Natural killer cell (primary cell): ENCODE results near the gene NPAS3. TPM values are rescaled to one million over a fixed set of nuclear protein-coding genes. Genes with fewer than 3 reads are reported as not detected.

ENCODE experiments used
- ATAC-seq, 3 donors: fragments of 150-1000 bp in 2 of 3; fragments of 200-7000 bp in 1 of 3; cut with Tn5 transposase; 1 replicate in 1 of 3; 2 replicates in 2 of 3; pipeline ENCODE4 v1.10.0; 2021; ENCODE audit warnings: mild to moderate bottlenecking in 2 of 3, moderate library complexity in 2 of 3
- DNase-seq, 2 donors: peaks; one replicate each; pipeline versions ENCODE4 v3.0.0 to v3.0.0-alpha.2; 2013 to 2021; ENCODE audit warnings: mixed read lengths in 1 of 2
- H3K27ac ChIP-seq: one replicate; pipeline ENCODE4 v1.5.1; 2013; ENCODE audit warnings: mild to moderate bottlenecking, low read length
- H3K27me3 ChIP-seq: one replicate; pipeline ENCODE4 v1.6.1; 2013; ENCODE audit warnings: low read length; ENCODE audit not compliant: control insufficient read depth, insufficient read depth
- H3K36me3 ChIP-seq: one replicate; pipeline ENCODE4 v1.6.1; 2013; ENCODE audit warnings: low read length; ENCODE audit not compliant: control insufficient read depth, insufficient read depth
- H3K4me1 ChIP-seq: one replicate; pipeline ENCODE4 v1.6.1; 2013; ENCODE audit warnings: low read length; ENCODE audit not compliant: control insufficient read depth, insufficient read depth
- H3K4me3 ChIP-seq: one replicate; pipeline ENCODE4 v1.5.1; 2013; ENCODE audit warnings: low read length
- H3K9me3 ChIP-seq: one replicate; pipeline ENCODE4 v1.6.1; 2013; ENCODE audit warnings: low read length; ENCODE audit not compliant: control insufficient read depth, insufficient read depth
- H3K27ac Mint-ChIP-seq, 2 donors: one replicate each; pipeline ENCODE4 v1.8.0; 2022; ENCODE audit warnings: mild to moderate bottlenecking in 2 of 2, mixed read lengths in 2 of 2, moderate library complexity in 1 of 2
- H3K27me3 Mint-ChIP-seq, 2 donors: one replicate each; pipeline ENCODE4 v1.8.0; 2022; ENCODE audit warnings: low read depth in 2 of 2, mixed read lengths in 2 of 2
- H3K36me3 Mint-ChIP-seq: one replicate; pipeline ENCODE4 v1.8.0; 2022; ENCODE audit warnings: mixed read lengths
- H3K4me1 Mint-ChIP-seq, 2 donors: one replicate each; pipeline ENCODE4 v1.8.0; 2022; ENCODE audit warnings: mixed read lengths in 2 of 2
- H3K4me3 Mint-ChIP-seq: one replicate; pipeline ENCODE4 v1.8.0; 2022; ENCODE audit warnings: mild to moderate bottlenecking, moderate library complexity, mixed read lengths
- H3K9me3 Mint-ChIP-seq, 2 donors: one replicate each; pipeline ENCODE4 v1.8.0; 2022; ENCODE audit warnings: mixed read lengths in 2 of 2
- CTCF ChIP-seq: fragments of 200-600 bp; IDR thresholded peaks from one replicate; pipeline ENCODE4 v1.8.0; 2022; ENCODE audit warnings: antibody characterized with exemption
- WGBS: methylation state at CpG from one replicate; pipeline ENCODE4 v1.1.7; 2013; ENCODE audit warnings: missing lambda C conversion rate; ENCODE audit not compliant: insufficient coverage; 5-methylcytosine and 5-hydroxymethylcytosine counted together
- intact Hi-C: fragments of 100-400 bp; cut with micrococcal nuclease; formaldehyde crosslinking; loops from one replicate; pipeline ENCODE4 v1.14.2; 2022
- total RNA-seq, 4 donors: library from RNA; stranded (reverse); fragments of 120-200 nt in 1 of 4; gene quantifications; one replicate each; pipeline versions ENCODE4 v1.2.3 to v1.2.4, GENCODE V29; 2013 to 2022

Gene NPAS3
- total RNA-seq, 3 donors from 2014 or later (not counting 1 experiment from before 2014, with no cell fraction given), result not detected

- no peak for DNase-seq
- Mint-ChIP-seq H3K27ac (no peak overlapping the region), H3K4me3 (no peak overlapping the region), H3K9me3 (peaks cover 1 to 7% of the 10 kb centered on the region in 2 donors), H3K36me3 (no peaks in the 10 kb centered on the region), H3K4me1 (no peaks in the 10 kb centered on the region), H3K27me3 (no peaks in the 10 kb centered on the region)
- Histone ChIP-seq H3K27me3 (no peaks in the 10 kb centered on the region), H3K4me1 (no peaks in the 10 kb centered on the region), H3K36me3 (no peaks in the 10 kb centered on the region), H3K27ac (no peak overlapping the region), H3K9me3 (no peaks in the 10 kb centered on the region), H3K4me3 (no peak overlapping the region)
- intact Hi-C loops, result no loop called here
- no peak for TF ChIP-seq CTCF
- ATAC-seq, result no peak
- WGBS, result 87% methylated on average over 10 of the region's 11 CpGs
These were observed 772.5 kb downstream of the NPAS3 start for GRCh38 chr14:33711194-33711593.

GRCh38 chr14:33711811-33712216 lies 773.1 kb downstream of the NPAS3 start:
- 76% methylated on average over 5 of the region's 5 CpGs for WGBS
- H3K36me3 ChIP-seq, result no peaks in the 10 kb centered on the region
- no peak for TF ChIP-seq CTCF
- H3K27me3 ChIP-seq, result no peaks in the 10 kb centered on the region
- Mint-ChIP-seq H3K27me3 (no peaks in the 10 kb centered on the region), H3K9me3 (peaks cover 3 to 10% of the 10 kb centered on the region in 2 donors), H3K4me1 (no peaks in the 10 kb centered on the region), H3K27ac (no peak overlapping the region), H3K4me3 (no peak overlapping the region), H3K36me3 (no peaks in the 10 kb centered on the region)
- H3K27ac ChIP-seq, result no peak overlapping the region
- H3K9me3 ChIP-seq, result no peaks in the 10 kb centered on the region
- DNase-seq, result no peak
- no peaks in the 10 kb centered on the region for H3K4me1 ChIP-seq
- intact Hi-C loops, result no loop called here
- ATAC-seq, result no peak
- H3K4me3 ChIP-seq, result no peak overlapping the region

GRCh38 chr14:33714527-33715226 lies 776.0 kb downstream of the NPAS3 start:
- H3K4me1 ChIP-seq, result no peaks in the 10 kb centered on the region
- H3K27me3 Mint-ChIP-seq, result no peaks in the 10 kb centered on the region
- H3K4me3 Mint-ChIP-seq, result no peak overlapping the region
- ATAC-seq, result no peak
- no peaks in the 10 kb centered on the region for H3K27me3 ChIP-seq
- H3K9me3 Mint-ChIP-seq, result peaks cover 6 to 9% of the 10 kb centered on the region in 2 donors
- H3K4me1 Mint-ChIP-seq, result no peaks in the 10 kb centered on the region
- intact Hi-C loops, result no loop called here
- no peak for TF ChIP-seq CTCF
- H3K36me3 ChIP-seq, result no peaks in the 10 kb centered on the region
- DNase-seq, result no peak
- no peak overlapping the region for H3K27ac ChIP-seq
- WGBS, result 80% methylated on average over 1 of the region's 1 CpG
- H3K27ac Mint-ChIP-seq, result no peak overlapping the region
- H3K4me3 ChIP-seq, result no peak overlapping the region
- H3K36me3 Mint-ChIP-seq, result no peaks in the 10 kb centered on the region
- H3K9me3 ChIP-seq, result no peaks in the 10 kb centered on the region

GRCh38 chr14:33715227-33715528 lies 776.5 kb downstream of the NPAS3 start:
- Histone ChIP-seq H3K27ac (no peak overlapping the region), H3K36me3 (no peaks in the 10 kb centered on the region), H3K4me3 (no peak overlapping the region), H3K9me3 (no peaks in the 10 kb centered on the region), H3K27me3 (no peaks in the 10 kb centered on the region), H3K4me1 (no peaks in the 10 kb centered on the region)
- no peak for DNase-seq
- H3K4me1 Mint-ChIP-seq, result no peaks in the 10 kb centered on the region
- no peak for ATAC-seq
- H3K9me3 Mint-ChIP-seq, result peaks cover 6 to 9% of the 10 kb centered on the region in 2 donors
- 83% methylated on average over 1 of the region's 1 CpG for WGBS
- TF ChIP-seq CTCF, result no peak
- no peak overlapping the region for H3K27ac Mint-ChIP-seq
- no peaks in the 10 kb centered on the region for H3K36me3 Mint-ChIP-seq
- H3K4me3 Mint-ChIP-seq, result no peak overlapping the region
- intact Hi-C loops, result no loop called here
- no peaks in the 10 kb centered on the region for H3K27me3 Mint-ChIP-seq
